GM06990 (cell line): ENCODE results near the gene SDK1.

ENCODE experiments used
- DNase-seq: peaks from one replicate; pipeline ENCODE4 v3.0.0-alpha.2; 2011; ENCODE audit not compliant: insufficient read length; ENCODE audit errors: extremely low read depth
- H3K27me3 ChIP-seq: replicated peaks from 2 replicates; pipeline ENCODE4 v1.6.0; 2011; ENCODE audit warnings: low read length; ENCODE audit not compliant: control insufficient read depth, insufficient read depth
- H3K36me3 ChIP-seq: 2 replicates; pipeline ENCODE4 v1.5.1; 2011; ENCODE audit warnings: low read length; ENCODE audit not compliant: control insufficient read depth, insufficient read depth
- H3K4me3 ChIP-seq: replicated peaks from 2 replicates; pipeline ENCODE4 v1.5.1; 2011; ENCODE audit warnings: low read depth, mild to moderate bottlenecking, control low read depth, low read length
- TF ChIP-seq, protein P1 (sequence below): IDR thresholded peaks from 2 replicates; pipeline ENCODE4 v1.5.1; 2011; ENCODE audit warnings: low read length, control low read depth, mild to moderate bottlenecking, inconsistent platforms; ENCODE audit not compliant: insufficient read depth, poor library complexity, severe bottlenecking

The SDK1 gene

DNA sequence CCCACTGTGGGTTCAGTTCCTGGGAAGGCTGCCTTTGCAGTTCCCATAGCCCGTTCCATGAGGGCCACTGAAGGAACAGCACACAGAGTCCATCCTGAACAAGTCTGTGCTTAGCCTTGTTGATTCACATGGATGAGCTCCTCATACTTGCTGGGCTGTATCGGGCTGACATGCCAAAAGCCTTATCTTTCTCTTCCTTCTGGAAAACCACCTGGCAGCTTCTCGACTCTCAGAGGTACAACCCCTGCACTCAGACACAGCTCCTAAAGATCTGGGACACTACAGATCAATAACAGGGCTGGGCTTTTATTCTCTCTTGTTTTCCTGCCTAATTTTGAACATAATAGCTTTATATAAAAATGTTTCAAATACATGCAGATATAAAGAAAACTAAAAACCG is 667.2 kb downstream of the SDK1 start:
- no peaks in the 10 kb centered on the region for H3K36me3 ChIP-seq
- DNase-seq = no peak
- TF ChIP-seq, protein P1, sequence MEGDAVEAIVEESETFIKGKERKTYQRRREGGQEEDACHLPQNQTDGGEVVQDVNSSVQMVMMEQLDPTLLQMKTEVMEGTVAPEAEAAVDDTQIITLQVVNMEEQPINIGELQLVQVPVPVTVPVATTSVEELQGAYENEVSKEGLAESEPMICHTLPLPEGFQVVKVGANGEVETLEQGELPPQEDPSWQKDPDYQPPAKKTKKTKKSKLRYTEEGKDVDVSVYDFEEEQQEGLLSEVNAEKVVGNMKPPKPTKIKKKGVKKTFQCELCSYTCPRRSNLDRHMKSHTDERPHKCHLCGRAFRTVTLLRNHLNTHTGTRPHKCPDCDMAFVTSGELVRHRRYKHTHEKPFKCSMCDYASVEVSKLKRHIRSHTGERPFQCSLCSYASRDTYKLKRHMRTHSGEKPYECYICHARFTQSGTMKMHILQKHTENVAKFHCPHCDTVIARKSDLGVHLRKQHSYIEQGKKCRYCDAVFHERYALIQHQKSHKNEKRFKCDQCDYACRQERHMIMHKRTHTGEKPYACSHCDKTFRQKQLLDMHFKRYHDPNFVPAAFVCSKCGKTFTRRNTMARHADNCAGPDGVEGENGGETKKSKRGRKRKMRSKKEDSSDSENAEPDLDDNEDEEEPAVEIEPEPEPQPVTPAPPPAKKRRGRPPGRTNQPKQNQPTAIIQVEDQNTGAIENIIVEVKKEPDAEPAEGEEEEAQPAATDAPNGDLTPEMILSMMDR = no peak
- H3K27me3 ChIP-seq = no peaks in the 10 kb centered on the region
- no peak overlapping the region for H3K4me3 ChIP-seq

DNA sequence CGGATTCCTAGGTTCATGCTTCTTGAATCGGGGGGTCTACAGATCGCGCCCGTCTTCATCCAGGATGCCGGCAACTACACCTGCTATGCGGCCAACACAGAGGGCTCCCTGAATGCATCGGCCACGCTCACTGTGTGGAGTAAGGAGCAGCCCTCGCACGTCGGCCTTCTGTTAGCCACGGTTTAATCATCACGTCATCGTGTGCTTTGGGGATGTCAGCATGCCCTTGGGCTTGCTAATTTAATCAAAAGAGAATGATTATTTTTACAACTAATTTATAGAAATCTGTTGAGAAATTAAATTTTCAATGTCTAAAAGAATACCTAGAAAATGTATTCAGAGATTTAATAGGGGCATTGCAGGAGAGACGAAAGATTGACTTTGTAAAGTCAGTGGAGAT is 668.2 kb downstream of the SDK1 start:
- Histone ChIP-seq H3K36me3 (no peaks in the 10 kb centered on the region), H3K4me3 (no peak overlapping the region), H3K27me3 (no peaks in the 10 kb centered on the region)
- TF ChIP-seq, protein P1 = no peak
- DNase-seq = no peak

- no peaks in the 10 kb centered on the region for H3K36me3 ChIP-seq
- TF ChIP-seq, protein P1 = no peak
- H3K27me3 ChIP-seq = no peaks in the 10 kb centered on the region
- no peak overlapping the region for H3K4me3 ChIP-seq
- no peak for DNase-seq
Measured at GRCh38 chr7:3971323-3971722, 670.3 kb downstream of the SDK1 start.

DNA sequence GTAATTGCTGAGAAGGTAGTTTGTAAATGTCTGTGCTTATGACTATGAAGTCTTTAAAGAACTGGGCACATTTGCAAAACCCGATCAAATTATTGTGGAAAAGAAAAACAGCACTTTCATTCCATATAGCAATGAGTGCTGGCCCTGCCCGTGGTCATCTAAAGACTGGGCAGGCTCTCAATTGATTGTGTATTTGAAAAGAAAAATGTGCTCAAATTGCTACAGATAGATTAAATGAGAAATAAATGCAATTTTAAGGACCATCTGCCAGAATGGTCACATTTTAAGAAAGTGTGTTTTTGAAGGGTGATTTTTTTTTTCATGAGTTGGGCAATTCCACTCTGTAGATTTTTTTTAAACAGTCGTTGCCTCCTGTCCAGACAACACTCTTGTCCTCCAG is 672.2 kb downstream of the SDK1 start:
- Histone ChIP-seq H3K36me3 (no peaks in the 10 kb centered on the region), H3K27me3 (no peaks in the 10 kb centered on the region), H3K4me3 (no peak overlapping the region)
- TF ChIP-seq, protein P1 = no peak
- DNase-seq = no peak

DNA sequence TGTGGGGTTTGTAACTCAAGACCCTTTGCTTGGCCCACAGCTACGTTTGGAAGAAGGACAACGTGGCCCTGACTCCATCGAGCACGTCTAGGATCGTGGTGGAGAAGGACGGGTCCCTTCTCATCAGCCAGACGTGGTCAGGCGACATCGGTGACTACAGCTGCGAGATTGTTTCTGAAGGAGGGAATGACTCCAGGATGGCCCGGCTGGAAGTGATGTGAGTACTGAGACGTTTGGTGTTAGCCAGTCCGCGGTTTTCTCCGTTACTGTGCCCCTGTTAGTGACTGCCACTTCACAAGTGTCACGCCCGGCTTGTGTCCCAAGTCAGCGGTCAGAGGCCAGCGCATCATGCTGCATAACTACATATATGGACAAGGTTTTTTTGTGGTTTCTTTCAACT is 673.3 kb downstream of the SDK1 start:
- no peaks in the 10 kb centered on the region for H3K36me3 ChIP-seq
- TF ChIP-seq, protein P1 = no peak

DNA sequence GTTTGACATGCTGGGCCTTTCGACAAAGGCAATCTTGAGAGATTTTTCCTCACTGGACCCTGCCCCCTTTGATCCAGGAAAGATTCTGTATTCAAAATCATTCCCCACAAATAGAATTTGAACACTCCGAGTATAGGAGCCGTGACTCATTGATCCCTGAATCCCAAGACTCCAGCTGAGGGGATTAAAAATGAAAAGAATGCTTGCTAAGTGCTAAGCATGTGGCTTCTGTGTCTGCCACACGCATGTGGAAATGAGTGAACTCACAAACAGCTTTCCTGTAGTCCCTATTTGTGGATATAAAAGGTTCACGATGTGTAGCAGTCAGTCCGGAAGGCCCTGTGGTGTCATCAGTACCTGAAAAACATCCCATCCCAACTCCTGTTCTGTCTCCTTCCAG is 674.3 kb downstream of the SDK1 start:
- no peak overlapping the region for H3K4me3 ChIP-seq

More for the DNA sequence above, 673.3 kb downstream of the SDK1 start:
- no peak overlapping the region for H3K4me3 ChIP-seq
- no peak for DNase-seq
- no peaks in the 10 kb centered on the region for H3K27me3 ChIP-seq

More for the DNA sequence above, 674.3 kb downstream of the SDK1 start:
- TF ChIP-seq, protein P1 = no peak
- no peak for DNase-seq
- Histone ChIP-seq H3K36me3 (no peaks in the 10 kb centered on the region), H3K27me3 (no peaks in the 10 kb centered on the region)
